Measurements from ENCODE around the gene TTC39B.

- TF ChIP-seq CTCF (IDR thresholded peaks at IDR 0.05; ENCODE audit: control extremely low read depth in 1 of 3, insufficient read depth in 1 of 3, low read depth in 1 of 3, low read length in 3 of 3) (no peak), POLR2AphosphoS5 (IDR thresholded peaks at IDR 0.05; ENCODE audit: low read depth, low read length) (no peak), NRF1 (IDR thresholded peaks at IDR 0.05; ENCODE audit: low read depth, low read length) (no peak), POLR2A (IDR thresholded peaks at IDR 0.05; ENCODE audit: control extremely low read depth in 1 of 2, low read depth in 2 of 2, low read length in 2 of 2) (no peak), EGR1 (IDR thresholded peaks at IDR 0.05; ENCODE audit: borderline replicate concordance, low read depth, low read length) (no peak)
These were observed 8.7 kb downstream of the TTC39B start for GRCh38 chr9:15298362-15298761.

All from H1 (cell line).